HG03196 (cell line): ENCODE measurements around the gene IGF1.
"Not testable (repeated sequence)": the region's sequence is repeated elsewhere in the genome, so short reads cannot be mapped to it uniquely, and the experiment has no call there.

Experiments
- ATAC-seq: cut with Tn5 transposase; IDR thresholded peaks from one replicate; pipeline ENCODE4 v1.9.1; 2021; ENCODE audit not compliant: unreplicated experiment

Gene IGF1

DNA sequence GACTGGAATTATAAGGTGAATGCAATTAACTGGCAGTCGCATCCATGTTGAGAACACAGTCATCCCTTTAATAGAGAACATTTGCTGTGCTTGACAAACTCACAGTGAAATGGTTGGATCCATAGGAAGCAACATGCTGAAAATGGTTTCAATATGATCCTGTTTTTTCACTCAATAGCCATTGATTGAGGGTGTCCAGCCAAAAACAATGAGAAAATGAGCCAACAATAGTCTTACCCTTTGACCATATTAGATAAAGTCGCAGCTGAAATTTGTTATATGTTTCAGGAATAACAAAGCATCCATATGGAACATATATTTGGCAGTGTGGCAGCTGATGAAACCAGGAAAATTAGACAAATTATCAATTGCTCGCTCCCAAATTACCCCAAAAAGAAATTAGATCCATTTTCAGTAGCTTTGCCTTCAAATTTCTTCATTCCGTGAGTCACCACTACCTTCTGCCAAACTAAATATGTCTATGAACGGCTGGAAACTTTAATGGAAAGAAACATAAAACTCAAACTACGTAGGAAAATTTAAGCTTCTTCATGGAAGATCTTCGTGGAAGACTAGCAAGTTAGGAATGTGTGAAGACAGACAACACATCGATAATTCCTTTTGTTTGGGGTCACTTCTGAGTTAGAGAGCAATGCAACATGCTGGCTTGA is 17.4 kb downstream of the IGF1 start:
- no peak for ATAC-seq

DNA sequence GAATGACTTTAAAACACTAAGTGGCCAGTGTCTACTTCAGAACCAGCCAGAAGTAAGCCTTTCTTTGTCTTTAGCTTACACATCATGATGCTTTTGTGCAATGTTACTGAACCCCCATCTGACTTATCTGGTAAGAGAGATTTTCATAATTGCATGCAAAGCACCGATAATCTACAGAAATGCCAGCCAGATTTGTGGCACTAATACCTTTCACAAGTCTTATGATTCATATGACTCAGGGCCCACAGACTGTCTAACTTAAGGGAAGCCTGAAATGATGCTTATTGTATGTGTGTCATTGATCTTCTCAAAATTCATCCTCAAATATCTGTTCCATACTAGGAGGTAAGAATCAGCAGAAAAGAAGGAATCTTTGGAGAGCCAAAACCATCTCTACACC is 18.0 kb downstream of the IGF1 start:
- no peak for ATAC-seq

DNA sequence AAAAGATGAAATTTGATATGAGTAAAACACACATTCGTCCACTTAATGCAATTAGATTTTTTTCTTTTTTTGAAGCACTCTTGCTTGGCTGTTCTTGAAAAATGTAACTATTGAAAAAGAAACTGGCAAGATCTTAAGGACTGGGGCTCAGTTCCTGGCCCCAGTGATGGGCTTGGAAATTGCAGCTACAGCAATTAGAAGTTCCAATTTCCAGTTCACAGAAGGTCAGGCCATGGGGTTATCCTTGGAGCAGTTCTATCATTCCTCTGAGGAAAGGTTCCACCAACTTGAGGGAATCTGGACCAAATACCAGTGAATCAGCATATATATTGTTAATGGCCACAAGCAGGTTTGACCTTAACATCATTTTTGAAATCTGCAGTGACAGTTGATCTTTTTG is 18.9 kb downstream of the IGF1 start:
- no peak for ATAC-seq

DNA sequence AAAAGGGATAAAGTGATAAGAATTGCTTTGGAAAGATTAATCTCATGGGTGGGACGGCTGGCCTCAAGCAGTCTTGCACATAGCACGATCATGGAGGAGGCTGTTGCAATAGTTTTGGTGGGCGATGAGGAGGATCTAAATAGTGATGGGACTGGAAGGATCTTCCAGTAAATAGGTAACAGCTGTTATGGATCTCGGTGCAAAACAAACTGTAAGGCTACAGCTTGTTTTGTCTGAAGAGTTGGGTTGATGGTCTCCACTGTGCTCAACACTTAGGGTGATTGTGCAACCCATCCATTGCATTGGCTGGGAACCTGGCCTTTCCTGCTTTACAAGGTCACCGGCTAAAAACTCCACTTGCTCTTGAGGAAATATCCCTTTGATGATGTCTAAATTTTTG is 21.0 kb downstream of the IGF1 start:
- ATAC-seq: no peak

DNA sequence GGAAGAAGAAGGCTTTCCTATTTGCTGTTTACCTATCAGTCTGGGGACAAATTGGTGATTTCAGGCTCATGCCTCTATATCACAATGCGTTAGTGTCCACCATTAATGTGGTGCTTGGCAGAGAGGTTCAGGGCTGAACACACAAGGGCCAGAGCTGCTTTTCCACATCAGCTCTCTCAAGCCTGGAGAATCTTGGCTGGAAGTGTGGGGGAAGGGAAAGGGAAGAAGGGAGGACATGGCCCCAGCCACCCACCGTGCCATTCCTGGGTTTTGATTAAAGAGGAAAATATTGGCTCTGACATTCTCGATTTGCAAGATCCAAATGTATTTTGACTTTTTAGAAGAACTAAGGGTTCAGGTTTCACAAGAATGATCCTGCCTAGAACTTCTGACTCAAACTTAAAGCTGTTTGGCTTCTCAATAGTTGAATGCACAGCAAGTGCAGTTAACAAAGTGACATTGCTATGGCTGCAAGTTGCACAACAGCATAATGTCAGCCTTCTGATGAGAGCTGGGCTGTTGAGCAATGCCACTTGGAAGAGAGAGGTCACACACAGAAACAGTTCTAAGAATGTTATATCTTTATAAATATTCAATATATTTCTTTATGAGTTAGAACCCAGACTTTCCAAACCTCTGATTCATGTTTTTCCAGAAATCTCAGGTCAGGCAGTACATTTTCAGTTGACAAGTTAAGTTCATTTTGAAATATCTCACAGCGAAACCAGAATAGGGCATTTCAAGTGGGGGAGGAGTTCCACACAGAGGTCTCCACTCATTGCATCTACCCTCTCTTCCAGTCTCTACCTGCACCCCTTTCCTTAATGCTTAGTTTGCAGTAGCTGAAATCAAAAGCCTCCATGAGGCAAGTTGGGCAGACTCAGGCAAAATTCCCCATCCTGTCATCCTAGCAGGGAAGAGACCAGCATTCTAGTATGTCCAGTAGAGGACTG is 25.3 kb downstream of the IGF1 start:
- no peak for ATAC-seq

DNA sequence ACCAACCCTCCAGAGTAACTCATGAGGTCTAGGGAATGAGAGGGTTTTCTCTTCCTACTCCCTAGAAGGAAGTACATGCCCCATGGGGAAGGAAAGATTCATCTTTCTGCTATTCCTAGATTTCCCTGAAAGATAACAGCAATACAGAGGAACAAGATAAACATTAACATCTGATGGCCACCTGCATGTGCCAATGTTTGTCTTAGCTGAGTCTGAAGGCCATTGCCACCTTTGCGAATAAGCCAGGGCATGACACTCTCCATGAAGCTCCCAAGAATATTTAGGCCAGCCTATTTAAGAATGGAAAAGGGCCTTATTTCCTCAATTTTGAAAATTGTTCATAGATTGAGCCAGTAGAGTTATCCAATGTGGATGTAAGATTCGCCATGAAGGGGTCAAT is 26.0 kb downstream of the IGF1 start:
- no peak for ATAC-seq

DNA sequence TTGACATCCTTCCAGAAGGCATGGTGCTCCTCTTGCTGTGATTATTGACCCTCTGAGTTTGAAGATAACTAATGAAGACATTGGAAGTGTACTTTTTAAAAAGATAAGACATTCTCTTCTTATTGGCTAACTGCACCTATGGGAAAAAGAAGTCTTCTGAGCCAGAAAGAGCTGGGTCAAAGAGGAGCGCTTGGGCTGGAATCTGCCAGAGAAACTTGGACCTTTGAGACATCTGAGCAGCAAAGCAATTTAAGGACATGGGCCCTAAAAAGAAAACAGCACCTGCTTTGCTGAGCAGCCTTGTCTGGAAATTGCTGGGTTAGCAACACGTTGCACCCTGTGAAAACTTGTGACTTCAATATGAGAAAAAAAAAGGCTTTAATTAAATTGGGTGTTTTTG is 27.8 kb downstream of the IGF1 start:
- ATAC-seq: no peak

DNA sequence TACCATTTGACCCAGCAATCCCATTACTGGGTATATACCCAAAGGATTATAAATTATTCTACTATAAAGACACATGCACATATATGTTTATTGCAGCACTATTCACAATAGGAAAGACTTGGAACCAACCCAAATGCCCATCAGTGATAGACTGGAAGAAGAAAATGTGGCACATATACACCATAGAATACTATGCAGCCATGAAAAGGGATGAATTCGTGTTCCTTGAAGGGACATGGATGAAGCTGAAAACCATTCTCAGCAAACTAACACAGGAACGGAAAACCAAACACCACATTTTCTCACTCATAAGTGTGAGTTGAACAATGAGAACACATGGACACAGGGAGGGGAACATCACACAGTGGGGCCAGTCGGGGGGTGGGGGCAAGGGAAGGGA is 31.3 kb downstream of the IGF1 start:
- ATAC-seq: not testable (repeated sequence)

DNA sequence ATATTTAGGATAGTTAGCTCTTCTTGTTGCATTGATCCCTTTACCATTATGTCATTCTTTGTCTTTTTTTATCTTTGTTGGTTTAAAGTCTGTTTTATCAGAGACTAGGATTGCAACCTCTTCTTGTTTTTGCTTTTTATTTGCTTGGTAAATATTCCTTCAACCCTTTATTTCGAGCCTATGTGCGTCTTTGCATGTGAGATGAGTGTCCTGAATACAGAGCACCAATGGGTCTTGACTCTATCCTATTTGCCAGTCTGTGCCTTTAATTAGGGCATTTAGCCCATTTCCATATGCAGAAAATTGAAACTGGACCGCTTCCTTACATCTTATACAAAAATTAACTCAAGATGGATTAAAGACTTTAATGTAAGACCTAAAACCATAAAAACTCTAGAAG is 32.9 kb downstream of the IGF1 start:
- not testable (repeated sequence) for ATAC-seq

DNA sequence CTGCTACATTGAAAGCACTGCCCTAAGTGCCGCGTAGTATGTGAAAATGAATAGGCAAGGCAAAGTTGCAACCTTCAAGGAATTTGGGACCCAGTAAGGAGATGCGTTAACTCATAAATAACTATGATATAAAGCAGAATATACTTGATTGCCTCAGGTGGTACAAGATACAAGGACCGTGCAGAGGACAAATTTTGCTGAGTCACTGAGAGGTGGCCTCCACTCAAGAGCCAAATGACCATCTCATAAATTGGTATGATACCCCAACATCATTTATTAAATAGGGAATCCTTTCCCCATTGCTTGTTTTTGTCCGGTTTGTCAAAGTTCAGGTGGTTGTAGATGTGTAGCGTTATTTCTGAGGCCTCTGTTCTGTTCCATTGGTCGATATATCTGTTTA is 35.7 kb downstream of the IGF1 start:
- ATAC-seq: no peak

DNA sequence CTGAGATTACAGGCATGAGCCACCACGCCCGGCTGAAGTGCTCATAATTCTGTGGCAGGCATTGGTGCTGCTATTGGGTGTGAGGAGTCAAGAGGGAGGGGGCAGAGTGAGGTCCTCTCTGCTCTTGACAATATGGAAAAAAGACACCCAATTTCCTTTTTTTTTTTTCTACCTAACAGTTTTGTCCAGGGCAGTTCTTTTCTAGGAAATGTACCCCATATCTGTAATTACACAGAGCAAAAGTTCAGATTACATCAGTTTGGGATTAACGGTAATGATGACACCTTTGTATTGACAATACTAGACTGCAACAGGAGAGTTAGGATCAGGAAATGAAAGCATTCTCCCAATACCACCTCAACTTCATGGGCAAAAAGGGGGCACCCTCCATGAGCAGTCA is 36.3 kb downstream of the IGF1 start:
- no peak for ATAC-seq

DNA sequence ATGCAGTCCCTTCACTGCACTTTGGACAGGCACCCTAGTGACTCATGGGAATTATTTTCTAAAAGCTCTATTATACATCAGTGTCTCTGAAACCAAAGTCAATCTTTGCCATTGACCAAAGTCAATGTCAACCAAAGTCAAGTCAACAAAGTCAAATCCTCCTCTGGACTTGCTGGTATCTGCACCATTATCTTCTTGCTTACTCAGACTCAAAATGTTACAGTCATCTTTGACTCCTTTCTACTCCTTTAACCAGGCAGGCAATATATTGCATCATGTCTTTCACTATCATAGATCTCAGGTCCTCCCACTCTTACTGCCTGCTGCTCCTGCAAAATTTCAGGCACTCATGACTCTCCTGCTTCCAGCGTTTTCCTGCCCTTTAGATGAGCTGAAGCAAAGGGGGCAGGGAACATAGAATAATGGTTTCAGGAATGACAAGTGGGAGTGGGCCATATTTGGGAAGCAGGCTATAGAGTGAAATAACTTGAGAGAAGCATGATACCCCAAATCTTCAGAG is 39.2 kb downstream of the IGF1 start:
- ATAC-seq: no peak

DNA sequence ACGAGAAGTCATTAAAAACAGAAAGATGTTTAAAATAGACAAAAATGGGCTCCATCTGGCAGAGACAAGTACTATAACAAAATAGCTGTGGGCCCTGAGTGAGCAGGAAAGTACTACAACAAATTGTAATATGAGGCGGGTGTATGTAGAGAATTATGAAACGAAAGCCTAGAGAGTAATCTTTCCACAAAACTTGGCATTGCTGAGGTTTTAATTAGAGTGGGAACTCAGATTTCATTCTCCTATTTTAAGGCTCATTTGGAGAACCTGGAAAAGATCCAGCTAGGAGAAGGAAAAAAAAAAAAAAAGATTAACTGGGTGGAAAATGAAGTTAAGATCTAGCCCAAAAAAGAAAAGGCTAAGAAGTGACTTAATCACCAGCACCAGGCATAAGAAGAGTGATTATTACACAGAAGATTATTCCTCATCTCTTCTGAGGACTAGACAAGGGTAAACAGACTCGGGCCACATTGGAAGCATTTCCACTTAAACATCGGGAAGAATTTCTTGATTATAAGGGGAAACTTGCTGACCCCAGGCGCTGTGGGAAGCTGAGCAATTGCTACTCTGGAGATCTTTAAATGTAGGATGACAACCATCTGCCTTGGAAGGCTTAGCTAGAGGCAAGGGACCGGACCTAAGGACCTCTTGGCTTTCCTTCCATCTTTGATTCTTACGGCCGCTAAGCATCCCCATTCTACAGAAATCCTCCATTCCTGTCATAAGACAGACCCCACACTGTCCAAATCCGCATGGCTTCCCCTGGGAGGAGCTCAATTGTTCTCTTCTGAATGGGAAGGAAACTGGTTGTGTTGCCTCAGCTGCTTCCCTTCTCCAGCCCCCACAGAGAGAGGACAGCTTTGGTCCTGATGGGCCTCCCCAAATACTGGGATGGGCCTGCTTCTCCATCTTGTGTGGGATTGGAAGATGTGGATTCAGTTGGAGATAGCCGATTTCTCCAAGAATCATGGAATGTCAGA is 40.6 kb downstream of the IGF1 start:
- ATAC-seq: no peak

DNA sequence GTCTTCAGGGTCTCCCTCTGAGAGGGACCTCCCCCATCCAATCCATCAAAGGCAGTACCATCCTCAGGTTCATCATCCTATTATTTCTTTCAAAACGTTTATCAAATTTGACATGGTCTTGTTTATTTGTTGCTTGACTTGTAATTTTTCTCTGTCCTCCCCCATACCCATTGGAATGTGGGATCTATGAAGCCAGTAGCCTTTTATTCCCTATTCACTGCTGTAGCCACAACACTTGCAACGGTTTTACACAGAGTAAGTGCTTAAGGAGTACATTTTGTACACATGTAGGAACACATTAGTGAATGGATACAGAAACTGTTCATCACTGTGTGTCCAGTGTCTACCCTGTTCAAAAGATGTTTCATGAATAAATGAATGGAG is 41.5 kb downstream of the IGF1 start:
- no peak for ATAC-seq

DNA sequence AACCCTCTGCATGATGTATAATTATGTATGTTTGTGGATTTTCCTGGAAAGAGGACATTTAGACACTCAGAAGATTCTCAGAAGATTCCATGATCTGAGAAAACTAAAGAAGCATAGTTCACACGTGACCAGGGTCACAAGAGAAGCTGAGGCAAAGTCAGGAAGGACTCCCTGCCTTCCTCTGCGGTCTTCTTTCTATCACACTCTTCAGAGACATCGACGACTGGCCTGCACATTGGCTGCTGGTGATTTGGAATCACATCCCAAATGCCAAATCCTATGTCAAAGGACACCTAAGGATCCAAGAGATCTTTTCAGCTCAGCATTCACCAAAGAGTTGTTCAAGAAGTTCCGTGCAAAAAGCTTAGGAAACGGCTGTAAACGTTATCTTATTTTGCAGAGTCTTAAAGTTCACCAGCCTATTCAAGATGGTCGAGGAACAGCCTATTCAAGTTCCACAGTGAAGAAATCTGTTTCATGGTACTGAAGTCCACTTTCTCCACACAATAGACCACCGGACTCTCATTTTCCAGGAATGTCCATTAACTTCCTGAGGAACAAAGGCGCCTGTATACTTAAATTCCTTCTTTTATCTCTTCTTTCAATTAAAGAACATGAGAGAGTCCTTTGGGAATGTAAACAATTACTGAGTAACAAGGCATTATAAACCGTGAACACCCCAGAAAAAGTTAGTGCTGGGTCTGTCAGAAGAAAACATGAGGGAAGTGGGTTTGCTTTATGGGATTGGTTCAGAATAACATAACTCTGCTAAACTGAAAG is 42.1 kb downstream of the IGF1 start:
- no peak for ATAC-seq

DNA sequence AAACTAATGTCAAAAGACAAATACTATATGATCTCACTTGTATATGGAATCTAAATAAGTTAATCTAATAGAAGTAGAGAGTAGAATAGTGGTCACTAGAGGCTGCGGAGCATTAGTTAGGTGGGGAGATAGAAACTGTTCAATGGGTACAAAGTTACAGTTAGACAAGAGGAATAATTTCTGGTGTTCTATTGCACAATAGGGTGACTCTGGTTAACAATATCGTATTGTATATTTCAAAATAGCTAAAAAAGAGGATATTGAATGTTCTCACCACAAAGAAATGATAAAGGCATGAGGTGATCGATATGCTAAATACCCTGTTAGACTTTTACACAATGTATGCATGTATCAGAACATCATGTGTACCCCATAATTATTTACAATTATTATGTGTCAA is 42.9 kb downstream of the IGF1 start:
- no peak for ATAC-seq

DNA sequence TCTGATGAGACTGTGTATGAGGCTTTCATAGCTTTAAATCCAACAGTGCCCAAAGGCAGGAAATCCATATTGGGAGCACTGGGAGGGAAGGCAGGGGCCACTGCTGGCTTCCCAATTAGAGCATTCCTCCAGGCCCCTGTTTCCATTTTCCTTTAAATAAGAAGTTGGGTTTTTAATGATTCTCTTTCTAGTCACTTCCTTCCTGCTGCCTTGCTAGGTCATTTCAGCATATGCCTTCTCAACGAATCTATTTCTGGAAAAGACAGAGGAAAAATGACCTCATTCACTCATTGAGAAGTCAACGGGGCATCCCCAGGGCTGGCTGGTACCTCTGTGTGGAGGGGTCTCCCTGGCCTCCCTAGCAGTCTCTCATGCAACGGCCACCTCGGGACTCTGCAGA is 43.5 kb downstream of the IGF1 start:
- ATAC-seq: no peak

DNA sequence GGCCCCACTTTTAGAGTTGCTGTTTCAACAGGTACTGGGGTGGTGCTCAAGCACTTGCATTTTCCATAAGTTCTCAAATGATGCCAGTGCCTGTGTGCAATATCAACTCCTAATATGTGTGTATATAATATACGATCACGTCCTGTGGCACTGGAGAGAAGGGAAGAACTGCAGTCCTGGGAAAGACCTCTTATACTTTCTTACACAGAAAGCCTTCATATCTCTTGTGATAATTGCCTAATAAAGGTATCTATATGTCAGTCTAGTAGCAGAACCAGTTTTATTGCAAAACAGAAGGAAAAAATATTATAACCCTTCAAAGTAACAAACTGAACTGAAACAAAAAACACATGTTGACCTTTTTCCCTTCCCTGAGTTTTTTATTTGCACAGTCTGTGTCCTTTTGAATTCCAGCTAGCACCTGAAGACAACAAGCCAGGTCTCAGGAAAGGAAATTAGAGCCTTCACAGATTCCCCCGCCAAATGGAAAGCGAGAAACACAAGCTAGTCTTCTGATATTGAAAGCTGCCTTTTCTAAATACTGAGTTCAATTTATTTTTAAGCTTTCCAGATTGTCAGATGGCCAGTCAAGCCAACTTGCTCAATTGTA is 44.4 kb downstream of the IGF1 start:
- ATAC-seq: no peak

DNA sequence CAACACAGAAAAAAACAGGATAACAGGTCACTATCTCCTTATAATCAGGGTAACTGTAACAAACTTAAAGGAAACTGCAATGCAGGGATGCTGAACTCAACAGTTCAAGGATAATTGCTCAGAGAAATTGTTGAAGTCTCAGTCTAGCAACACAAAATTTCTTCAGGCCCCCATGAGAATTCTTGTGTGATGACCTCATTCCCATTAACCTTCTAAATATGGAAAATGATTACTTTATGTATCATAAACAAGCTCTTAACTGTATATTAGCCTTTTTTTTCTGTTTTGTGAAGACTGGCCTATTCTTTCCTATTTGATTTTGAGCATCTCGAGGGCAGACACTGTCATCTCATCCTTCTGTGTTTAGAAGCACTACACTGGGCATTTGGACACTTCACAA is 47.1 kb downstream of the IGF1 start:
- ATAC-seq: no peak

DNA sequence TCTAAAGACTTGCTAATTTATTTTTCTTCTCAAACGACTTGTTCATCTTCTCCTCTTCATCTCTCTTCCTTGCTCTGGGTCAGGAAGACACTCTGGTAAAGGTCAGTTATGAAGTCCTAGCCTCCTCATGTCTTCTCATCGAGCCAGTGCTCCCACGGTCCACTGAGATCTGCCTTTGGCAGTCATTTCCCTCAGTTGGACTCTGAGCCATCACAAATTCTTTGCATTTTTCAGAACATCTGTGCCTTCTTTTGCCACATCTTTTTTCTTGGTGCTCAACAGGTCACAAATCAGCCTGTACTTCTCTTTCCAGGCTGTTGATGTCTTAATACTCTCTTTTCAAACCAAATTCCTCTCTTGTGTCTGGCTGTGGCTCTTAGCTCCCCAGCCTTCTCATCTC is 49.7 kb downstream of the IGF1 start:
- ATAC-seq: no peak
